ACC112 (cell line): Measurements from ENCODE around the gene GPI.
"Not testable (repeated sequence)": the region's sequence is repeated elsewhere in the genome, so short reads cannot be mapped to it uniquely, and the experiment has no call there.

Source experiments
- H2AFZ ChIP-seq: fragments of 200-600 bp; sonication (generic); one replicate; pipeline ENCODE4 v1.6.0; 2017; ENCODE audit warnings: antibody characterized with exemption, low read length; ENCODE audit not compliant: unreplicated experiment
- H3K27ac ChIP-seq: fragments of 200-600 bp; sonication (generic); 2 replicates; pipeline ENCODE4 v1.5.1; 2014; ENCODE audit warnings: low read depth, mild to moderate bottlenecking, antibody characterized with exemption, low read length, moderate library complexity
- H3K27me3 ChIP-seq: fragments of 200-600 bp; sonication (generic); 2 replicates; pipeline ENCODE4 v1.6.1; 2014; ENCODE audit warnings: mild to moderate bottlenecking, antibody characterized with exemption, low read length, moderate library complexity, mixed read lengths; ENCODE audit not compliant: insufficient read depth
- H3K36me3 ChIP-seq: fragments of 200-600 bp; sonication (generic); 2 replicates; pipeline ENCODE4 v1.6.1; 2016; ENCODE audit warnings: mild to moderate bottlenecking, antibody characterized with exemption, low read length, moderate library complexity, mixed read lengths; ENCODE audit not compliant: insufficient read depth
- H3K4me1 ChIP-seq: fragments of 200-600 bp; sonication (generic); one replicate; pipeline ENCODE4 v1.6.1; 2016; ENCODE audit warnings: low read length, mixed read lengths; ENCODE audit not compliant: insufficient read depth, unreplicated experiment, control insufficient read depth
- H3K4me3 ChIP-seq: fragments of 200-600 bp; sonication (generic); 2 replicates; pipeline ENCODE4 v1.5.1; 2014; ENCODE audit warnings: mild to moderate bottlenecking, low read depth, low read length
- H3K79me2 ChIP-seq: fragments of 200-600 bp; sonication (generic); one replicate; pipeline ENCODE4 v1.6.0; 2016; ENCODE audit warnings: low read length; ENCODE audit not compliant: control insufficient read depth, unreplicated experiment, insufficient read depth

Gene GPI

DNA sequence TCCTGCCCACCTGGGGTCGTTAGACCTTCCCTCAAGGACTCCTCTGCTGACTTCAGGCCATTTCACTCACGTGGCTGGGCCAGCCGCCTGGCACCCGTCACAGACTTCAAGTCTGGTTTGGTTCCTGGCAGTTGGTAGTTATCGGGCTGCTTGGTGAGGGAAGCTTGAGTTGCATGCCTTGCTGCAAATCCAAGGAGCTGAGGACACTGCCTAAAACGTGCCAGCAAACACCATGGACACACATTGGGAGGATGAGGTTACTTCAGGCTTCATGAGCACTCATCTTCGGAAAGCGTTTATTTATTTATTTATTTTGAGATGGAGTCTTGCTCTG, 2.6 kb downstream of the GPI start:
- Histone ChIP-seq H3K27me3 (no peaks in the 10 kb centered on the region), H3K4me1 (peaks cover 16% of the 10 kb centered on the region), H3K36me3 (peaks cover 13% of the 10 kb centered on the region), H3K27ac (no peak overlapping the region), H3K4me3 (0 out of 2 replicates have a peak overlapping the region, but pooled peaks have one; percentile 98), H2AFZ (no peak overlapping the region), H3K79me2 (peaks cover 39% of the 10 kb centered on the region)

DNA sequence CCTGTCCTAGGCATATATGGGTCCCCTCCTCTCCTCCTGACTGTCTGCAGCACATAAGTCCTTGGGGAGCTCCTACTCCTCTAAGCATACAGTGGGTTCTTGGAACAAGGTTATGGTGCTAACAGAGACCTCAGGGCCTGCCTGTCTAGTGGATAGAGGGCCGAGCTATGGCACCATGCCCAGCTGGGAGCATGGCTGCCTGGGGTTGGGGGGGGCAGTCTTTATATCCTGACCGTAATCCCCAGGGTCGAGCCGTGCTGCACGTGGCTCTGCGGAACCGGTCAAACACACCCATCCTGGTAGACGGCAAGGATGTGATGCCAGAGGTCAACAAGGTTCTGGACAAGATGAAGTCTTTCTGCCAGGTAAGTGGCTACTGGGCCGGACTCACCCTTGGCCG, 3.3 kb downstream of the GPI start:
- peaks cover 13% of the 10 kb centered on the region for H3K36me3 ChIP-seq
- peaks cover 16% of the 10 kb centered on the region for H3K4me1 ChIP-seq
- H2AFZ ChIP-seq = no peak overlapping the region
- H3K4me3 ChIP-seq = no peak overlapping the region
- H3K27ac ChIP-seq = no peak overlapping the region
- no peaks in the 10 kb centered on the region for H3K27me3 ChIP-seq
- peaks cover 39% of the 10 kb centered on the region for H3K79me2 ChIP-seq

DNA sequence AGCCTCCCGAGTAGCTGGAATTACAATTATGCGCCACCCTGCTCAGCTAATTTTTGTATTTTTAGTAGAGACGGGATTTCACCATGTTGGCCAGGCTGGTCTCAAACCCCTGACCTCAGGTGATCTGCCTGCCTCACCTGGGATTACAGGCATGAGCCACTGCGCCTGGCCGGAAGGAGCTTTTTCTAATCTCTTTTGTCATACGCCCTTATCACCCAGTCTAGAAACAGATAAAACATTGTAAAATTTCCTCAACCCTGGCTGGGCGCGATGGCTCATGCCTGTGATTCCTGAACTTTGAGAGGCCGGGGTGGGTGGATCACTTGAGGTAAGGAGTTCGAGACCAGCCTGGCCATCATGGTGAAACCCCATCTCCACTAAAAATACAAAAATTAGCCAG, 4.2 kb downstream of the GPI start:
- H3K27me3 ChIP-seq, H3K4me3 ChIP-seq, H2AFZ ChIP-seq, H3K27ac ChIP-seq: not testable (repeated sequence)
- peaks cover 16% of the 10 kb centered on the region for H3K4me1 ChIP-seq
- peaks cover 42% of the 10 kb centered on the region for H3K79me2 ChIP-seq
- peaks cover 13% of the 10 kb centered on the region for H3K36me3 ChIP-seq

- Histone ChIP-seq H3K27ac (no peak overlapping the region), H3K36me3 (peaks cover 13% of the 10 kb centered on the region), H3K4me1 (peaks cover 16% of the 10 kb centered on the region), H3K27me3 (no peaks in the 10 kb centered on the region), H2AFZ (no peak overlapping the region), H3K79me2 (peaks cover 42% of the 10 kb centered on the region), H3K4me3 (no peak overlapping the region)
These were observed 5.1 kb downstream of the GPI start for GRCh38 chr19:34370117-34370516.

DNA sequence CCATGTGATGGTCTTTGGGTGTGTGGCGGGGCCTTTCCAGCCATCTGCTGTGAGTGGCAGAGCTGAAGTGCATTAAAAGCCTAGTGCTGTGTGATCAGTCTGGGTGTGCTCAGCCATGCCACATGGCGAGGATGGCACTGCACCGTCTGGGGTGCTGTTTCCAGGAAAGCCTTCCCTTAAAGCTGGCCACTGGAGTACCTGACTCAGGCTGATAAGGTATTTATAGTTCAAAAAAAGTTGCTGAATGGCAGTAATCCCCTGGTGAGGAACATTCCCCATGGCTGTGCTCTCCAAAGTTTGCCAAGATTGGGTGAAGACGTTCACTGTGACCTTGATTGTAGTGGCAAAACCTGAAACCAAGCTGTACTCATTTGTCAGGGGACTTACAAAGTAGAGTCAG, 6.0 kb downstream of the GPI start:
- Histone ChIP-seq H3K27ac (no peak overlapping the region), H3K27me3 (no peaks in the 10 kb centered on the region), H3K79me2 (peaks cover 33% of the 10 kb centered on the region), H3K4me1 (peaks cover 16% of the 10 kb centered on the region), H2AFZ (no peak overlapping the region), H3K4me3 (no peak overlapping the region), H3K36me3 (peaks cover 17% of the 10 kb centered on the region)

DNA sequence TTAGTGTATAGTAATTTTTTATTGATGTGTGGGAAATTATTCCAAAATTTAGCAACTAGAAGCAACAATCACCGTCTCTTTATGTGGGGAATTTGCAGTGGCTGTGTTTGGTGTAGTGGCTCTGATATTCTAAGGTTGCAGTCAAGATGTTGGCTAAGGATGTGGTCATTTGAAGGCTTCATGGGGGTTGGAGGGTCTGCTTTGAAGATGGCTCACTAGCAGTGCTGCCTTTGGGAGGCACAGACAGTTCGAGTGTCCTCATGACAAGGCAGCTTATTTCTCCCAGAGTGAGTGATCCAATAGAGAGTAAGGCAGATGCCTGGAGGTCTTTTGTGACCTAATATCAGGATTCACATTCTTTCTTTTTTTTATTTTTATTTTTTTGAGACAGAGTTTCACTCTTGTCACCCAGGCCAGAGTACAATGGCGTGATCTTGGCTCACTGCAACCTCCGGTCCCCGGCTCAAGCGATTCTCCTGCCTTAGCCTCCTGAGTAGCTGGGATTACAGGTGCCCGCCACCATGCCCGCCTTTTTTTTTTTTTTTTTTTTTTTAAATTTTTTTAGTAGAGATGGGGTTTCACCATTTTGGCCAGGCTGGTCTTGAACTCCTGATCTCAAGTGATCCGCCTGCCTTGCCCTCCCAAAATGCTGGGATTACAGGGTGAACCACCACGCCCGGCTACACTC, 8.7 kb downstream of the GPI start:
- Histone ChIP-seq H3K4me1 (no peaks in the 10 kb centered on the region), H3K27ac (no peak overlapping the region), H2AFZ (no peak overlapping the region), H3K27me3 (no peaks in the 10 kb centered on the region), H3K36me3 (peaks cover 6% of the 10 kb centered on the region), H3K79me2 (peaks cover 6% of the 10 kb centered on the region), H3K4me3 (no peak overlapping the region)

- H3K27ac ChIP-seq = no peak overlapping the region
- peaks cover 2% of the 10 kb centered on the region for H3K79me2 ChIP-seq
- peaks cover 14% of the 10 kb centered on the region; the same call in 1 of the 2 replicates for H3K36me3 ChIP-seq
- no peaks in the 10 kb centered on the region for H3K4me1 ChIP-seq
- H2AFZ ChIP-seq = no peak overlapping the region
- H3K27me3 ChIP-seq = no peaks in the 10 kb centered on the region
- H3K4me3 ChIP-seq = no peak overlapping the region
These were observed 10.6 kb downstream of the GPI start for GRCh38 chr19:34375598-34375997.

- Histone ChIP-seq H3K27me3 (no peaks in the 10 kb centered on the region), H3K79me2 (no peaks in the 10 kb centered on the region), H3K36me3 (peaks cover 36% of the 10 kb centered on the region)
These were observed 15.7 kb downstream of the GPI start for GRCh38 chr19:34380639-34381241.

GRCh38 chr19:34381399-34382251, 16.6 kb downstream of the GPI start:
- no peak overlapping the region for H2AFZ ChIP-seq
- peaks cover 43% of the 10 kb centered on the region for H3K36me3 ChIP-seq
- no peaks in the 10 kb centered on the region for H3K79me2 ChIP-seq
- H3K4me1 ChIP-seq = no peaks in the 10 kb centered on the region
- H3K27me3 ChIP-seq = no peaks in the 10 kb centered on the region
- H3K4me3 ChIP-seq = no peak overlapping the region
- H3K27ac ChIP-seq = no peak overlapping the region

More at GRCh38 chr19:34380639-34381241, 15.7 kb downstream of the GPI start:
- Histone ChIP-seq H2AFZ (no peak overlapping the region), H3K27ac (no peak overlapping the region), H3K4me3 (no peak overlapping the region), H3K4me1 (no peaks in the 10 kb centered on the region)

DNA sequence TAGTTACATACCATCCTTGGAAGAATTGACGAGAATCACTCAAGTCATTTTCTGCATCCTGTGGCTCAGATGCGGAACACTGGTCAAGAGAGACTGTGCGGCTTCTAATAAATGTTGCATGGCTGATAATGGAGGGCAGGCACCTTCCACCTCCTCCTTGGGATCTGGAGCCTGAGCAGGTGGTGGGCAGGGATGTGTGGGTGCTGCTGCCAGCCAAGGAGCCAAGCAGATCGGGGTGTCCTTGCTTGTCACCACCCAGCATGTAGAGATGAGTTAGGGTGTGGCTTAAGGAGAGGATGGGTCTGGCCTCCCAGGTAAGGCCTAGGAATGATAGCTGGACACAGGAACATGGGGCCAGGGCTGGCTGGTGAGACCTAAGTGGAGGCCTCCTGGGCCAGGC, 17.5 kb downstream of the GPI start:
- Histone ChIP-seq H3K27me3 (no peaks in the 10 kb centered on the region), H3K4me1 (no peaks in the 10 kb centered on the region), H3K27ac (no peak overlapping the region), H3K79me2 (no peaks in the 10 kb centered on the region), H2AFZ (no peak overlapping the region), H3K36me3 (peaks cover 51% of the 10 kb centered on the region), H3K4me3 (no peak overlapping the region)
